Peyer's patch (tissue), 4 donors: ENCODE measurements around the gene MAP3K5. TPM values are rescaled to one million over a fixed set of nuclear protein-coding genes. Genes with fewer than 3 reads are reported as not detected.
A peak's percentile ranks its signal among the peaks of the same experiment; 100 is the strongest.

Experiments
- DNase-seq, 3 donors: peaks; one replicate each; pipeline ENCODE4 v3.0.0-alpha.2; 2017 to 2019
- H3K27ac ChIP-seq, 4 donors: fragments of 200-600 bp; sonication (generic); one replicate each; pipeline ENCODE4 v1.5.1; 2016 to 2019
- H3K27me3 ChIP-seq, 2 donors: fragments of 200-600 bp; sonication (generic); one replicate each; pipeline ENCODE4 v1.5.1; 2019
- H3K36me3 ChIP-seq, 3 donors: fragments of 200-600 bp; sonication (generic); one replicate each; pipeline ENCODE4 v1.5.1; 2016 to 2019
- H3K4me1 ChIP-seq, 4 donors: fragments of 200-600 bp; sonication (generic); one replicate each; pipeline ENCODE4 v1.5.1; 2016 to 2019
- H3K4me3 ChIP-seq, 4 donors: fragments of 200-600 bp; sonication (generic); 1 replicate in 3 of 4; 2 replicates in 1 of 4; pipeline ENCODE4 v1.5.1; 2016 to 2019; ENCODE audit warnings: mild to moderate bottlenecking in 1 of 4
- H3K9me3 ChIP-seq, 4 donors: fragments of 200-600 bp; sonication (generic); one replicate each; pipeline ENCODE4 v1.5.1; 2016 to 2019; ENCODE audit warnings: mild to moderate bottlenecking in 1 of 4
- CTCF ChIP-seq, 6 experiments: fragments of 450-650 bp in 4 of 6; fragments of 200-600 bp in 2 of 6; sonication (generic) in 1 of 6; IDR thresholded peaks; one replicate each; pipeline ENCODE4 v1.5.1; 2017 to 2019; ENCODE audit warnings: antibody characterized with exemption in 6 of 6, mild to moderate bottlenecking in 3 of 6, moderate library complexity in 1 of 6
- POLR2A ChIP-seq, 2 donors: fragments of 450-650 bp; IDR thresholded peaks; one replicate each; pipeline ENCODE4 v1.5.1; 2017; ENCODE audit warnings: antibody characterized with exemption in 2 of 2, mild to moderate bottlenecking in 2 of 2, moderate library complexity in 2 of 2
- total RNA-seq, 4 donors: library from RNA; depleted of rRNA; stranded (reverse); fragments of >200 nt; gene quantifications; one replicate each; pipeline ENCODE4 v1.1.0, GENCODE V29; 2016

Gene MAP3K5
- total RNA-seq, 4 donors from 2014 or later: 14.2 to 46.2 (median 23.2) TPM

- no peaks in the 10 kb centered on the region for H3K9me3 ChIP-seq
- no peaks in the 10 kb centered on the region for H3K27me3 ChIP-seq
- TF ChIP-seq POLR2A (IDR thresholded peaks at IDR 0.05) (no peak), CTCF (IDR thresholded peaks at IDR 0.05) (no peak)
- no peaks in the 10 kb centered on the region for H3K36me3 ChIP-seq
- H3K27ac ChIP-seq: no peak overlapping the region
- DNase-seq: no peak
- peaks cover 0 to 13% (median under 1%) of the 10 kb centered on the region in 4 donors for H3K4me1 ChIP-seq
- H3K4me3 ChIP-seq: no peak overlapping the region
Observed at GRCh38 chr6:136774228-136775041, 17.8 kb downstream of the MAP3K5 start.

GRCh38 chr6:136773473-136773796, 18.8 kb downstream of the MAP3K5 start:
- DNase-seq: no peak
- no peaks in the 10 kb centered on the region for H3K36me3 ChIP-seq
- no peak for TF ChIP-seq CTCF (IDR thresholded peaks at IDR 0.05)
- TF ChIP-seq POLR2A (IDR thresholded peaks at IDR 0.05): no peak
- no peaks in the 10 kb centered on the region for H3K9me3 ChIP-seq
- no peak overlapping the region for H3K27ac ChIP-seq
- H3K4me1 ChIP-seq: peaks cover 0 to 13% (median 0%) of the 10 kb centered on the region in 4 donors
- H3K27me3 ChIP-seq: no peaks in the 10 kb centered on the region
- no peak overlapping the region for H3K4me3 ChIP-seq

GRCh38 chr6:136772685-136773472, 19.4 kb downstream of the MAP3K5 start:
- H3K27ac ChIP-seq: peak overlapping the region in 1 of 4 donors; percentile 22
- TF ChIP-seq POLR2A (IDR thresholded peaks at IDR 0.05): no peak
- no peak for TF ChIP-seq CTCF (IDR thresholded peaks at IDR 0.05)

GRCh38 chr6:136771306-136771705, 21.0 kb downstream of the MAP3K5 start:
- no peak for TF ChIP-seq POLR2A (IDR thresholded peaks at IDR 0.05)
- no peak for TF ChIP-seq CTCF (IDR thresholded peaks at IDR 0.05)

More at GRCh38 chr6:136772685-136773472, 19.4 kb downstream of the MAP3K5 start:
- Histone ChIP-seq H3K36me3 (no peaks in the 10 kb centered on the region), H3K4me1 (peaks cover 0 to 14% (median 0%) of the 10 kb centered on the region in 4 donors), H3K27me3 (no peaks in the 10 kb centered on the region), H3K4me3 (no peak overlapping the region), H3K9me3 (no peaks in the 10 kb centered on the region)
- DNase-seq: no peak

GRCh38 chr6:136769759-136770158, 22.5 kb downstream of the MAP3K5 start:
- peaks cover 0 to 22% (median 7%) of the 10 kb centered on the region in 4 donors for H3K4me1 ChIP-seq
- no peaks in the 10 kb centered on the region for H3K27me3 ChIP-seq
- DNase-seq: no peak
- TF ChIP-seq CTCF (IDR thresholded peaks at IDR 0.05) (no peak), POLR2A (IDR thresholded peaks at IDR 0.05) (no peak)
- H3K4me3 ChIP-seq: no peak overlapping the region
- H3K36me3 ChIP-seq: no peaks in the 10 kb centered on the region
- no peaks in the 10 kb centered on the region for H3K9me3 ChIP-seq
- H3K27ac ChIP-seq: no peak overlapping the region

More at GRCh38 chr6:136771306-136771705, 21.0 kb downstream of the MAP3K5 start:
- H3K27me3 ChIP-seq: no peaks in the 10 kb centered on the region
- H3K9me3 ChIP-seq: no peaks in the 10 kb centered on the region
- H3K27ac ChIP-seq: no peak overlapping the region
- H3K36me3 ChIP-seq: no peaks in the 10 kb centered on the region
- DNase-seq: no peak
- H3K4me3 ChIP-seq: no peak overlapping the region
- peaks cover 0 to 17% (median 0%) of the 10 kb centered on the region in 4 donors for H3K4me1 ChIP-seq
